Suppressor macrophage treated with lipopolysaccharide for 1 hour (primary cell): ENCODE measurements around the gene LRRC57.

Source experiments
- DNase-seq, 3 donors: peaks; one replicate each; pipeline ENCODE4 v3.0.0-alpha.2; 2020 to 2022

Gene LRRC57

DNA sequence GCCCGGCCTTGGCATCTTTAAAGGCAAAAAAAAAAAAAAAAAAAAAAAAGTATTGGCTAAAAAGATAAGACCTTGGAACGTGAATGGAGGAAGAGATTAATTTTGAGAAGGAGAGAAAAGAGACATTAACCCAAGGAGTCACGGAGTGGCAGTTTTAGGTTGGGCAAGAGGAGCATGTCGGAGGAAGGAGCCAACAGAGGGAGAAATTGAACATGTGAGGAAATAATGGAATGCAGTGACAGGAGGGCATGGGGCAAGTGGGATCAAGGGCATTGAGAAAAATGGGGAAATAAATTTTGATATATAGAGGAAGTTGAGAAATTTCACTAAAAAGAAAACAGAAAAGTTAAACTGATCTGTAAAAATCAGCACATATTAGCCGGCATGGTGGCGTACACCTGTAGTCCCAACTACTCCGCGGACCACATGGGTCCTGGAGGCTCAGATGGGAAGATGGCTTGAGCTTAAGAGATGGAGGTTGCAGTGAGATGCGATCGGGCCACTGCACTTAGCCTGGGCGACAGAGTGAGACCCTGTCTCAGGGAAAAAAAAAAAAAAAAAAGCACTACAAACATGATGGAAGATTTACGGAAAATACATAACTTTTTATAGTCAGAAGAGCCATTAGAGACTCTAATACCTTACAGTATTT is 1.3 kb upstream of the LRRC57 start:
- peak; percentile 54 to 68 (median 65) for DNase-seq

- peak; percentile 58 to 64 (median 59) for DNase-seq
These were observed 469 bp upstream of the LRRC57 start for GRCh38 chr15:42549032-42549491.

DNA sequence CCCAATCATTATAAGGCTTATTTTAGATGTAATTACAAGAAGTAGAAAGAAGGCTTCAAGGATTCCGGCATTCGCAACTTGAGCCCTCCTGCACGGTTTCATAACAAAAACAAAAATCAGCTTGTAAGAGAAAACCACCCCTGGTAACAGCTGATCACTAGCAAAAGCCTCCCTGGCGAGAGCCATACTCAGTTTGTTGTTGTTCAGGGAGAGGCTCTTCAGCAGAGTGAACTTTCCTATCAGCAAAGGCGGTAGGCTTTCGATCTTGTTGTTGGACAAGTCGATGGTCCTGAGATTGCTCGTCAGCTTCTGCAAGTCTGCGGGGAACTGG is 710 bp downstream of the LRRC57 start:
- no peak for DNase-seq

DNA sequence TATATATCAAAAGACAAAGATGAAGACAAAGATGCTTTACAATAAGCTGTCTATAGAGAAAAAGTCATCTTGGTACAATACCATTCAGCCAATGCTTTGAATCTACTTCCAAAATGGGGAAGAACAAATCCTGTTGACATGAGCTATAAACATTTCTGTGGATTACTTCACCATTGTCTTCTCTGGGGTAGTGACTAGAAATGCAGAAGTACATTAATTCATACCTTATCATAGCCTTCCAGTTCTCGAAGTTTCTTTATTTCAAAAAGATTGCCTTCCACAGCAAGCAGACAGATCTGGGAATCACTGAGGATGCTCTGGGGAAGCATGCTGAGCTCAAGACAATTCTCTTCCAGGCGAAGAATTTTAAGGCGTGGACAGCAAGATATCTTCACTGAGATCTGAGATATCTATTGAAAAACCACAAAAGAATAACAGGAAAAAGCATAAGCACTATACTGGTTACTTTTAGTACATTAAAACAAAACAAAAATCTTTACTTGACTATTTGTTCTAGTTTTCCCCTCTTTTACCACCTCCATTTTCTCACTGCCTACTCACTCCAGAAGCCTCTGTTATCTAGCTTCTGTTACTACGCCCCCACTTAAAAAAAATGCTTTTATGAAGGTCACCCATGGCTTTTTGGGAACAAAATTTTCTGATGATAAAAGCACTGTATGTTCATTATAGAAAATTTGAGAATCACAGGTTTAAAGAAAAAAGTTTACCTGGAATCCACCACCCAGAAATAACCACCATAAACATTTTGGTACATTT is 3.6 kb downstream of the LRRC57 start:
- DNase-seq = peak; percentile 35 to 72 (median 70)

DNA sequence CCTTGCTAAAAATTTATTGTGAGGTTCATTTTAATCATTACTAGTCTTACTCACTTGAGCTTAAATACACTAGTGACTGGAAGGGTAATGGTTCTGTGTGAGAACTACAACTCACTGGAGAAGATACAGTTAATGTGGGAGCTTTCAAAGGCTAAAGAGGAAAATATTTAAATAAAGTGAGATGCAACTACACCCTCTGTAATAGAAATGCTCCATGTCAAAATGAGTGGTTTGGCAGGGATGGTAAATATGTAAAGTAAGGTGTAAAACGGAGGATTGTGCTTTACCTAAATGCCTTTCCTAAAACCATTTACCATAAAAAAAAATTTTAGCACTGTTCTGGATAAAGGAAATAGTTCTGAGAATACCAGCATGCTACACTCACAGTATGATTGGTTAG is 15.3 kb downstream of the LRRC57 start:
- no peak for DNase-seq

- DNase-seq = no peak
These were observed 19.6 kb downstream of the LRRC57 start for GRCh38 chr15:42528970-42529369.

DNA sequence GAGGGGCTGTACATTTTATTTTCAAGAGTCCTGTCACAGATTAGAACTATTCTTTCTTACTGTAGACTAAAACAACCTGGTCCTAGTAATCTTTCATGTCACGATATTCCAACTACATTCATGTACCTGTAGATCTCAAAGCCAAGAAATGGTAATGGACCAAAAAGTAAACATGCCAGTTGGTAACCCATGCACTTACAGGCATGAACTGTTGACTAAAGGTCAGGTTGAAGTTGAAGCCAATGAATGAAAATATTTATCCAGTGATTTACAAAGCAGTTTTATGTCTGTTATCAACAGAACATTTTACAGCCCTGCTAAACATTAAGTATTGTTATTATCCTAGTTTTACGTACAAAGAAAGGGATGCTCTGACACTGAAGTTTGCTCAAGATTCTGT is 25.3 kb downstream of the LRRC57 start:
- no peak for DNase-seq

DNA sequence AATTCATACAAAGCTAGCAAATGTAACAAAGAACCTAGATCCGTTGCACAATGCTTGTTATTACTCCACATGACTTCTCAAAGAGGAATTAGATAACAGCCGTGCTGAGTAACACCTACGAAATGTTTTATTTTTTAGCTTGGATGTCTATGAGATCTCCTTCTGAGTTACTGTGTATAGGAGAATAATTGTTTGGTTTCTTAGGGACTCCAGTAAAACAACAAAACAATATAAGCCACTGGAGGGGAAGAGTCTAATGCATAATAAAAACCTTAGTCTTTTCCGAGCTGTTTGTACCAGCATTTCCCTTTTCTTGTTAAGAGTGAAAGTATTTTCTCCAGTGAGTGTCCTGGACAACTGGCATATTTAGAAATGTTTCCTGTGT is 37.6 kb downstream of the LRRC57 start:
- peak; percentile 40 to 72 (median 67) for DNase-seq

DNA sequence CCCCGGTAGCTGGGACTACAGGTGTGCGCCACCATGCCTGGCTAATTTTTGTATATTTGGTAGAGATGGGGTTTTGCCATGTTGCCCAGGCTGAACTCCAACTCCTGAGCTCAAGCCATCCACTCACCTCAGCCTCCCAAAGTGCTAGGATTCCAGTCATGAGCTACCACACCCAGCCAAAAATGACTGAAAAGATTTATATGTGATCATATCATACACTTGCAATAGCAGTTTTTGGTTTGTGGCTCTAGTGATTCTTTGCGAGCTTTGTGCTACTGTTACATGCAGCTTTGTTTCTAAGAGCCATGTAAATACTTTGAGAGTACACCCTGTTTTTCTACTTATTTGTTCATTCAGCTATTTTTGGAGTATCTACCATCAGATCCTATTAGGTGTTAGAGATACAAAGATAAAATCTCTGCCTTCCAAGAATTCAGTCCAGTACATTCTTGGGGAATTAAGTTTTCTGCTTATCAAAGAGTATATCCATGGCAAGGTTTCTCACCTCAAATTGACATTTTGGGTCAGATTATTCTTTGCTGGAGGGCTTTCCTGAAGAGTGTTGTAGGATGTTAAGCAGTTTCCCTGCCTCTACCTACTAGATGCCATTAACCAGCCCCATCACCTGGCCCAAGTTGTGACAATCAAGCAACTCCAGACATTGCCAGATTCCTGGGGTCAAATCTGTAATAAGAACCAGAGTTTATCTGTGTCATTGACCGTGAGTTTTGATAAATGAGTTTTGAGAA is 38.2 kb downstream of the LRRC57 start:
- no peak for DNase-seq

DNA sequence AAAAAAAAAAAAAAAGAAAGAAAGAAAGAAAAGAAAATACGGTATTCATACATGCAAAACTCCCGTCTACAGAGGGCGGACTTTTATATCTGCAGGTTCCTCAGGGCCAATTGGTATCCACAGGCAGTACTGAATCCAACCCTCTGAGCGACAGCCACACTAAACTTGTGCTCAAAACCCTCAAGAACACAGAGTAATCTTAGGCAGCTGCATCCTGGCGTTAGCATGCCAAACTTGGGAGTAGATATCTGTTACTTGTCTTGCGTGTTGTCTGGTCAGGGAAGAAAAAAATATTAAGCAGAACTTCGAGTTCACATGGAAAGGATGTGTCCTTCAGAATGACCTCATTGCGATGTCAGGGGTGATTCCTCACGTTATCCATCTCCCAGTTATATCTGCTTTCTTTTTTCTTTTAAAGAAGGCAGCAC is 40.3 kb downstream of the LRRC57 start:
- peak; percentile 26 to 46 (median 32) for DNase-seq

- no peak for DNase-seq
These were observed 41.1 kb downstream of the LRRC57 start for GRCh38 chr15:42507514-42507913.

- DNase-seq = no peak
These were observed 44.0 kb downstream of the LRRC57 start for GRCh38 chr15:42504631-42505030.

DNA sequence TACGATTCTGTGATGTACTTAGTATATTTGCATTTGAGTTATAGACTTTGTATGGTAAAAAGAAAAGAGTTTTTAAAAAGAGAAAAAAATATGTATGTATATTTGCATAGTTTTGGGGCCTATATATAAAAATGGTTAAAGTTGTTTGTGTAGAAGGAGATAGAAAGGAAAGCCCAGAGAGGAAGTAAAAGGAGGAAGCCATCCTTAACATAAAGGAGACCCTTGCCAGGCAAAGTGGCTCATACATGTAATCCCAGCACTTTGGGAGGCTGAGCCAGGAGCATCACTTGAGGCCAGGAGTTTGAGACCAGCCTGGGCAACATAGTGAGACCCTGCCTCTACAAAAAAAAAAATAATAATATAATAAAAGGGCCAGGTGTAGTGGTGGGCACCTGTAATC is 44.8 kb downstream of the LRRC57 start:
- peak; percentile 47 to 61 (median 52) for DNase-seq

DNA sequence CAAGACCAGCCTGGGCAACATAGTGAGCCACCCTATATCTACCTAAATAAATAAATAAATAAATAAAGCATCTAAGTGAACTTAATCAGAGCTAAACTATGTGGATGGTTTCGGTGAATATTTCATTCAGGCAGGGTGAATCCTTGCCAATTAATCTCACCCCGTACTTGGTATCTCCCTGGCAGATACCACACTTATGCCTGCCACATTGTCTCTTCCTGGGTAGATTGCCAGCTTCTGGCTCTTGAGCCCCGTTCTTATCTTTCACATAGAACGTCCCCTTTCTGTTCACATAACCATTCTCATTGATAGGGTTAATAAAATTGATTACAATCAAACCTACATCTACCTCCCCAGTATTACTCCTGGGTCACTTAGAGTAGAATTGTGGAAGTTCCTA is 46.1 kb downstream of the LRRC57 start:
- no peak for DNase-seq

DNA sequence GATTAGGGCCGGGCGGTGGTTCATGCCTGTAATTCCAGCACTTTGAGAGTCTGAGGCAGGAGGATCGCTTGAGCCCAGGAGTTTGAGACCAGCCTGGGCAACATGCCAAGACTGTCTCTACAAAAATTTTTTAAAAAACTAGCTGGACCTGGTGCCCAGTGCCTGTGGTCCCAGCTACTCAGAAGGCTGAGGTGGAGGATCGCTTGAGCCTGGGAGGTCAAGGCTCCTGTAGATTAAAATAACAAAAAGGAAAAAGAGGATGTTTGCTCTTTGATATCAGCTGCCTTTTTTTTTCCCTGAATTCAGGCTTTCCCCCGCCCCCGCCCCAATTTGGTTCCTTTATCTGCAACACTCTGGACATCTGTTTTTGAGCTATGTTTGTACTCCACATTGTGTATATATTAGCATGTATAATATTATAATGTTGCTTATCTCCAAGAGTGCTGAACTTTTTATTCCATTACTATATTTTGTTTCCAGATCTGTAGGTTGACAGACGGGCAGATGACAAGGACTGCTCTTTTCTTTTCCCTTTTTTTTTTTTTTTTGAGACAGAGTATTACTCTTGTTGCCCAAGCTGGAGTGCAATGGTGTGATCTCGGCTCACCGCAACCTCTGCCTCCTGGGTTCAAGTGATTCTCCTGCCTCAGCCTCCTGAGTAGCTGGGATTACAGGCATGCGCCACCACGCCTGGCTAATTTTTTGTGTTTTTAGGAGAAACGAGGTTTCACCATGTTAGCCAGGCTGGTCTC is 48.6 kb downstream of the LRRC57 start:
- DNase-seq = peak; percentile 65 to 72 (median 66)

DNA sequence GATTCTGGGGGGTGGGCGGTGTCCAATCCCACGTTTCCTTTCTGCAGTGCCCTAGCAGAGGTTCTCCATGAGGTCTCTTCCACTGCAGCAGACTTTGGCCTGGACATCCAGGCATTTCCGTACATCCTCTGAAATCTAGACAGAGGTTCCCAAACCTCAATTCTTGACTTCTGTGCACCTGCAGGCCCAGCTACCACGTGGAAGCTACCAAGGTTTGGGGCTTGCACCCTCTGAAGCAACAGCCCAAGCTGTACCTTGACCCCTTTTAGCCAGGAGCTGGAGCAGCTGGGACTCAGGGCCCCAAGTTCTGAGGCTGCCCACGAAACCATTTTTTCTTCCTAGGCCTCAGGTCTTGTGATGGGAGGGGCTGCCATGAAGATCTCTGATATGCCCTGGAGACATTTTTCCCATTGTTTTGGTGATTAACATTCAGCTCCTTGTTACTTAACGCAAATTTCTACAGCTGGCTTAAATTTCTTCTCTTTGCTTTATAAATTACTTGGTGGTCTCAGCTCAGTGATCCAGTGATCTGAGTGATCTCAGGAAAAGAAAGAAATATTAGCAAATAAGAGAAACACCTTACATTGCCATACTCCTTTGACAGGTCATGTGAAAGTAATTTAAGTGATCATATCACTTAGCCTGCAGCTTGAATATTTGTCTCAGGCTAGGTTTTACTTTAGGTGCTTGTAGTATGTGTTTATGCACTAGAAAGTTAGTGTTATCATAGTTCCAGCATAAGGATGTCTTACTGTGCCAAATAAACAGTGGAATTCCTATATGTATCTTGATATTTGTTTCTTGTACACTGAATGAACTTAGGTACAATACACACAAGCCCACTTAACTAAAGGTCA is 50.2 kb downstream of the LRRC57 start:
- no peak for DNase-seq

DNA sequence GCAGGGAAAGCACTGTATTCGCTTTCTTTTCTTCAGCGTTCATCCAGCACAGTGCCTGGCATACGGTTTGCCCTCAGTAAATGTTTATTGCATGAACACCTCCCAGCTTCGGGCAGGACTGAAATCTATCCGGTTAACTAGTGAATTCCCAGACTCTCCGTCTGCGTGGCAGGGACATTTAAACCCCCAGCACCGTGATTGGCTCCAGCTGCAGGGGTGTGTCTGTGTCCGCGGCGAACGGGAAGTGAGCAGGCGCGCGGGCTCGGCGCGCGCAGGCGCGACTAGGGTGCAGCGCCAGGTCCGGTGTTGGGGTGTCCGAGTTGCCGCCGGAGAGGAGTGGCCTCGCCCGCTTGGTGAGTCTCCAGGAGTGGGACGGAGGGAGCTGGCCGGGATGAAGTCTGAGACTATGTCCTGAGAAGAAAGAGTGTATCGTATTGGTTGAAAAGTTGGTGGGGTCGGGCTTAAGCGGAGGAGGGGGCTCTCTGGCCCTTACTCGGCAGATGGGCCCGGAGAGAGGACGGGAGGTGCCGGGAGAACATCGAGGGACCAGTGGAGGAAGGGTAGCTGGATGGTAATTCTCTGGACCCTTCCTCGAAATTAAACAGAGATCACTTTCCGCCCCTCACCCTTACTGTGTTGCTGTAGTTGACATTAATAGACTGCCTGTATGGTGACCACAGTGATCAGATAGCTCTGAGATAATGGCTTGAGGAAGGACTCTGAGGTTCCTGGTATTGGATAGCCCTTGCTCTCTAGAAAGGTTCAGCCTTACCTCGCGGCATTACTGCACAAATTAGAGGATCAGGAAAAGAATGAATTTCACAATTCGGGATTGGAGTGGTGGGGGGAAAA is 53.0 kb downstream of the LRRC57 start, which contains the start of gene SNAP23:
Gene SNAP23, plus strand, starts transcription at position 274 of the 852 bp plus-strand sequence. CDS start 16,213 bp downstream, outside the sequence.
- DNase-seq = peak; percentile 93 to 96 (median 94)

GRCh38 chr15:42494998-42495360 is 53.6 kb downstream of the LRRC57 start:
- DNase-seq = peak; percentile 78 to 87 (median 79)

DNA sequence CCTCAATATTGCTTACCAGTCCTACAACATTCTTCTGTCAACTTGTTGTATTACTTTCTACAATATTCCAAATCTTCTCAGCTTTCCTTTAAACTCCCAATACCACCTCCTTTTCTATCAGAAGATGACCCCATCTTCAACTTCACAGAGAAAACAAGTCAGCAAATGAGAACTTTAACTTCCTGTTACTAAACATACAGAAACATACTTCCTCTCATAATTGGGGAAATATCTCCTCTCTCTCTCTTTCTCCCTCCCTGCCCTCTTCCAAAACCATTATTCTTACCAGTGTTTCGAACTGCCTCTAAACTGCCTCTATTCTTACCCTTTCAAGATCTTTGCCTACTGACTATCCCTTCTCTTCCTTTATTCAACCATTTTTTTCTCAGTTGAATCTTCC is 54.9 kb downstream of the LRRC57 start:
- peak; percentile 18 to 69 (median 62) for DNase-seq

DNA sequence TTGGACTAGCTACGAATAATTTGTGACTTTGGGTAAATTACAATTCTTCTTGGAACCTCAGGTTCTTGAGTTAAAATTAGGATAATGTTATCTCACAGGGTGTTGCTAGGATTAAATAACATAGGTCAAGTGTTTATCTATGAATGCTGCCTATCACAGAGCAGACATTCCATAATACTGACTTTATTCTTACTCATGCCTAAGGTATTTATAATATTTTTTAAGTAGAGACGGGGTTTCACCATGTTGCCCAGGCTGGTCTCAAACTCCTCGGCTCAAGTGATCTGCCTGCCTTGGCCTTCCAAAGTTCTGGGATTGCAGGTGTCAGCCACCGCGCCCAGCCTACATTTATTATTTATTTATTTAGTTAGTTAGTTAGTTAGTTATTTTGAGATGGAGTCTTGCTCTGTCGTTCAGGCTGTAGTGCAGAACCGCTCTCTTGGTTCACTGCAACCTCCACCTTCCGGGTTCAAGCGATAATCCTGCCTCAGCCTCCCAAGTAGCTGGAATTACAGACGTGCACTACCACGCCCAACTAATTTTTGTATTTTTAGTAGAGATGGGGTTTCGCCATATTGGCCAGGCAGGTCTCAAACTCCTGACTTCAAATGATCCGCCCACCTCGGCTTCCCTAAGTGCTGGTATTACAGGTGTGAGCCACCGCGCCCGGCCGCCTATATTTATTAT is 56.9 kb downstream of the LRRC57 start:
- DNase-seq = no peak
